ENCODE measurements around the gene GALNT2.

GALNT2 gene

DNA sequence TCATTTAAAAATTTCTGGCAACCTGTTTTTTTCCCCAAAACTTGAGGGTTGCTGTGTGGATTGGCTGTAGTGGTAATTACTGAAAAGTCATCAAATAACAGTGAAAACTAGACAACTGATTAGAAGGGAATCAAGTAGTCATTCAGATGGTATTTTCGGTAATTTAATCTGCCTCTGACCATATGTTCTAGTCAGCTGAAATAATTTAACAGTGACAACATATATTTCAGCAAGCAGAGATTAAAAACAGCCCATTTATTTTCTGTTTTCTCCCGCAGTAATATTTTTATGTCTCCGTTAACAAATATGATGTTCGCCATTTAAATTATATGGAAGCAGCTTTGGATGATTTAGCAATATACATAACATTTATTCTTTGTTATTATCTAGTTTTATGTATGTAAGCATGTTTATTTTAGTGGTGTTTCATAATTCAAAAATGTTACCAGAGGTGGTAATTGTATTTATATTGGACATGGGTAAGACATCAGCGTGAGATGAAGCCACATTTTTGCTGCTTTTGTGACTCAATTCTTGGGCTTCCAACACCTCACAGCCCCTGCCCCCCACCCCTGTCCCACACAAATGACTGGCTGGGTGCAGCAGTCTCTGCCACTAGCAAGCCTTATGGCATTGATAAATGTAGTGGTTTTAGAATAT lies 104.4 kb downstream of the GALNT2 start:
- no peak for DNase-seq

DNA sequence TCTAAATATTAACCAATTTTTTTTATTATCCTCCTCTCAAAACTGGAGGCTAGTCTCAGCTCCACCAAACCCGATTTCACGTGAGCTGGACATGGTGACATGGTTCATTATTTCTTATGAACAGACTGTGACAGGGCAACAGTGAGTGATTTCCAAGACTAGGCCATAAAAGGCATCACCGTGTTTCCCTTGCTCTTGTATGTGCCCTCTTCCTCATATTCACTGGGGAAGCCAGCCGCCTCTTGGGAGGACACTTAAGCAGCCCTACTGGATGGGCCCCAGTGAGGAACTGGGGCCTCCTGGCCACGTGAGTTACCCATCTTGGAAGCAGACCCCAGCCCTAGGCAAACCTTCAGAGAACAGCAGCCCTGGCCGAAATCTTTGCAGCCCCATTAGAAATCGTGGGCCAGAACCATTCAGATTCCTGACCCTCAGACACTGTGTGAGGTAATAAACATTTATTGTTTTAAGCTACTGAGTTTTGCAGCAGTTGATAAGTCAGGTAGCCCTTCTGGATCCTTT lies 105.0 kb downstream of the GALNT2 start:
- DNase-seq = no peak

DNA sequence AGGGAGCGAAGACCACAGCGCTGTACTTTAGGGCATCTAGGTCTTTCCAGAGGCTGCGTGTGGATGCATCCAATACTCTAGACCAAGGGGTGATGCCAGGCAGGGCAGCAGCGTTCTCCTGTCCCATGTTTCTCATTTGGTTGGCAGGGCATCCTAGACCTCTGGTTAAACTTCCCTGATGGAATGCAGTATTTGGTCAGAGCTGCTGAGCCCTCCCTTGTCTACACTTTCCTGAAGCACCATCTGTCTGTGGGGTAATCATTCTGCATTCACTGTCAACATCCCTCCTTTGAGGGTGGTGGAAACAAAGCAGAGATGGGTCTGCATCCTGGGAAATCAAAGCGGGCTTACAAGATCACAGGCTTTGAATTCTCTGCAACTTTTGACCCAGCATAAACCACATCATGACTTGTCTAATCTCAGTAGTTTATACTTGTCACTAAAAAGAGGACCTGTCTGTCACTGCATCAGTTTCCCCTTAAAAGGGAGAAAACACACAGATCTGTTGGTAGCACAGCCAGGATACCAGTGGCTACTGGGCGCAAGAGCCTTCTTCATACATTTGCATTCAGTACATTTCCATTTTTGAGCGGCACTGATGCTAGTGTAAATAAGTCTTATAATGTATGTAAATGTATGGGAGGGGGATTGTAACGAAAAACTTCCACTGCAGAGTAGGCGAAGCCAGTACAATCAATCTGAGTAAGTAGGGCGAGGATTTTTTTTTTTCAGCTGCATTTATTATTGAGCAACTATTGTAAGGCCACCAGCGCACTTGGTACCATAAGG lies 106.3 kb downstream of the GALNT2 start:
- no peak for DNase-seq

DNA sequence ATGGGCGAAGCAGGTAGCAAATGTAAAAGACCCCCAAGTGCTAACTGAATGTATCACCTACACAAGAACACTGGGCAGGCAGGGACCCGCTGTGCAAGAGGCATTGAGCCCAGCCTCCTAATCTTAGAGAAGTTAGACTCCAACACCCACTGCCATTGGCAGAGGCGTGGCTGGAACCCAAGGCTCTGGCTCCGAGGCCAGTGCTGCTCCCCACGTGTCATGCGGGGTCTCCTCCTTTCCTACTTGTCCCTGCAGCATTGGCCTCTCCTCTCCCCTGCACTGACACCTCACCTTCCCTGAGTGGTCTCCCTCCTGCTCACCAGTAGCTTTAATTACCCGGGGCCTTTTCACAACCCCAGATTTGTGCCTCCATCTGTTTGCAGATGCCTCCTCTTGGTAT lies 107.0 kb downstream of the GALNT2 start:
- DNase-seq = no peak

DNA sequence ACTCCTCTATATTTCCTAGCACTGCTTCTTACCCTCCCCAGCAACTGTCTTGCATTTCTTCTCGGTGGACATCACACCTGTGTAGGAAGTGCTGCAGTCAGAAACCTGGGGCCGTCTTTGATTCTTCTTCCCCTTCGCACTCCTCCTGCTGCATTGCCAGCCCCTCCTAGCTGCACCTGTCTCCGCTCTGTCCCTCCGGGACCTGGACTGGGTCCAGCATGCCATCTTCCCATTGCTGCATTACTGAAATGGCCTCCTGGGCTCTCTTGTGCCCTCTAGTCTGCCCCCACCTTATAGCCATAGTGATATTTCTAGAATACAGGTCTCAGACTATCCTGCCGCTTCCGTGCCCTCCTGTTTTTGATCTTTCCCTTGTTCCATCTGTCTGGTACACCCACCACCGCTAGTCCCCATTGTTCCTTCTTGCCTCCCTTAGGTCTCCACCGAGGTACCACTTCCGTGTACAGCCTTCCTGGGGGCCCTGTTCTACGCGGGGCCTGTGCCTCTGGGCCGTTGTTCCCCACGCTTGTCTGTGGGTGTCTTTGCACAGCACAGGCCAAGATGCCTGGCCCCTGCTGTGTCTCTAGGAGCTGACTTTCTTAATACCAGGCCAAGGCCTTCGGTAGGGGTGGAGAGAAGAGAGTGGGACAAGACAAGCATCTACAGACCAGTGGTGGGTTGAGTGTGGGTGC lies 107.6 kb downstream of the GALNT2 start:
- no peak for DNase-seq

DNA sequence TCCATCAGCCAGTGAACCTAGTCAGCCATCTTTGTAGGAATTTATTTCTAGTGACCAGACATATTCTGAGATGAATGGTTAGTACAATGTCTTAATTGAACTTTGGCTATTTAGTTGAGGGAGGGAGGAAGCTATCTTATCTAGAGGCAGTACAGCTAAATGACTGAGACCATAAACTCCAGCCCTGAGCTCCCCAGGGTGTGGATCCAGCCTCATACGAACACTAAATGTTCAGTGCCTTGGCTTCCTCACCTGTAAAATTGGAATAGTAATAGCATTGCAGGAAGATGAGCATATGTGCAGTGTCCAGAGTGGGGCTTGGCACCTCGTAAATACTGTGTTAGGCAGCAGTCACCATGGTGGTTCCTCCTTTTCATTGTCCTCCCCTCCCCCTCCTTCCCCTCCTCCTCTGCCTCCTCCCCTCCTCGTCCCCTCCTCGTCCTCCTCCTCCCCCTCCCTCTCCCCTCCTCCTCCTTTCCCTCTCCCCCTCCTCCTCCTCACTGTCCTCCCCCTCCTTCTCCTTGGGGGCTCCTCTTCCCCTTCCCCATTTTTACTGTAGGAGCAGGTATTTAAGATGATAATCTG lies 108.2 kb downstream of the GALNT2 start:
- DNase-seq = no peak

DNA sequence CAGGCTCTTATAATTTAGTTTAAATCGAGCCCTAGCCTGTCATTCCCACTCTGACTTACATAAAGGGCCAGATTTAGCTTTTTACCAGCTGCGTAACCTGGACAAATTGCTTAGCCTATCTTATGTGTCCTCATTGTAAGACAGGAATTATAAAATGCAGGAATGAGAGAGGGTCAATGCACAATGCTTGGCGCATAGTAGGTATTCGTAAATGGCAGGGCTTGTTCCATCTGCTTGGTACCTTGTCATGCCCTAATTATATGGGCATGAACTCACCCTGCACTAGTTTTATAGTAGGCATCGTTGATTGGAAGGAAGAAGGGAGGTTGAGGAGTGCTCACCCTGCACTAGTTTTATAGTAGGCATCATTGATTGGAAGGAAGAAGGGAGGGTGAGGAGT lies 108.8 kb downstream of the GALNT2 start:
- no peak for DNase-seq

DNA sequence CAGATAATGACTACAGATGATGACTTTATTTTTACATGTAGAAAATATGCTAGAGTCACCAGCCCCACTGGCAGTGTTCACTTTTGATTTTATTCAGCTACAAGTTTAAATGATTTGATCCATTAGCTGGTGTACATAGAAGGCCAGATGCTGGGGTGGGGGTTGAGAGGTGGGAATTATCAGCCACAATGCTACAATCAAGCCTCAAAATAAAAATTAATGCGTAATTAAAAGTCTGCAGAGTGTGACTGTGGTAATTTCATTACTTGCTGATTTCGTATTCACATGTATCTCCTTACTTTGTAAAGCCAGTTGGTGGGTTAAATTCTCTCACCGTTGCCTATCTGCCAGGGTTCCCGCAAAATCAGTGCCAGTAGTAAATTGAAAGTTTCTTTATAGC lies 109.3 kb downstream of the GALNT2 start:
- no peak for DNase-seq

DNA sequence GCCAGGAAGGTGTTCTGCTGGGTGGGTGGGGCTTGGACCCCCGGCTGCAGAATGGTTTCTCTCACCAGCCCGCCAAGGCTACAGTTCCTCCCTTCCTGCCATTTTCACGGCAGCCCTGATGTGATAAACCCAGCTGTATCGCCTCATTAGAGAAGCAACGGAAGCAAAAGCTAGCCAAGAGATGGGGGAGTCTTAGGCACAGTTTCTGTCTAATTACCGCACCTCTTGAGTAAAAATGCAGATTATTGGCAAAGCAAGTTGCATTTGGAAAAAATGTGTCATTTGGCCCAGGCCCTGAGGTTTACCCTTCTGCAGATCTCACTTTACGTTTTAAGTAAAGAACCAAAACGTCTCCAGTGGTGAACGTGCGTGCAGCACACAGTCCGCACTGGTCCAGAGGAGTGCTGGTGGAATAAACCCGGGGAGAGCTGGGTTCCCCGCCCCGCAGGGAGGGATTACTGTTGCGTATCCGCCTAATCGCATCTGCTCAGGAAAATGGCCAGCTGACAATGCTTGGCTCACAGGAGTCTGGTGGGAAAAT lies 109.9 kb downstream of the GALNT2 start:
- no peak for DNase-seq

DNA sequence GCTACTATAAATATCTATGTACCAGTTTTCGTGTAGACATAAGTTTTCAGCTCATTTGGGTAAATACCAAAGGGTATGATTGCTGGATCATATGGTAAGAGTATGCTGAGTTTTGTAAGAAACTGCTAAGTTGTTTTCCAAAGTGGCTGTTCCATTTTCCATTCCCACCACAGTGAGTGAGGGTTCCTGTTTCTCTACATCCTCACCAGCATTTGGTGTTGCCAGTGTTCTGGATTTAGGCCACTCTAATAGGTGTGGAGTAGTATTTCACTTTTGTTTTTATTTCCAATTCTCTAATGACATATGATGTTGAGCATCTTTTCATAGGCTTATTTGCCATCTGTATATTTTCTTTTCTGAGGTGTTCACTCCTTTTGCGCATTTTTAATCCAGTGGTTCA lies 112.2 kb downstream of the GALNT2 start:
- DNase-seq = no peak

DNA sequence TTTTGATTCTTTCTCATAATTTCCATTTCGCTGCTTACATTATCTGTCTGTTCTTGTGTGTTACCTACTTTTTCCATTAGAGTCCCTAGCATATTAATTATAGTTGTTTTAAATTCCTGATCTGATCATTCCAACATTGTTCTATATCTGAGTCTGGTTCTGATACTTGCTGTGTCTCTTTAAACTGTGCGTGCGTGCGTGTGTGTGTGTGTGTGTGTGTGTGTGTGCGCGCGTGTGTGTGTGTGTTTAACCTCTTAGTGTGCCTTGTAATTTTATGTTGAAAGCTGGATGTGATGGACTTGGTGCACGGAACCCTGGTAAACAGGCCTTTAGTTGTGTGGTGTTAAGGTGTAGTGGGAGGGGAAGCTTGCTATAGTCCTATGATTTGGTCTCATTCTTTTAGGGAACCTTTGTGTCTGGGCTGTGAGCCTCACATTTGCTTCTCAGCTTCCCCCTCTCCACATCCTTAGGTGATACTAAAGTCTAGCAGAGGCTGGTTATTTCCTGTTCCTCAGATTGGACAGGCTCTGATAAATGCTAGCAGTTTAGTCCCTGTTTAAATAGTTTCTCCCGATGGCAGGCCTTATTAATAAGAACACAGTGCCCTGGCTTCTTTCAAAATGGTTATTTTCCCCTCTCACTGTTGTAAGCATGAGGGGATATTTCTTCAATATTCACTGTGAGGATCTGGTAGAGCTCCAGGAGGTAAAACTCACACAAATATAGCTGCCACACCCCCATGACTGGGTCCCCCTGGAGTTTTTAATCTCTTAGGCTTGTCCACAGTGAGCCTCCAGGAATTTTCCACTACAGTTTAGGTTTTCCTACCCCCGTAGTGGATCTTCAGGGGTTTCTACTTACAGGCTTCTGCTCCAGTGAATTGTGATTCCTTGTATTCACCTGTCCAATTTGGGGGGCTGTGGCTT lies 118.3 kb downstream of the GALNT2 start:
- DNase-seq = no peak

DNA sequence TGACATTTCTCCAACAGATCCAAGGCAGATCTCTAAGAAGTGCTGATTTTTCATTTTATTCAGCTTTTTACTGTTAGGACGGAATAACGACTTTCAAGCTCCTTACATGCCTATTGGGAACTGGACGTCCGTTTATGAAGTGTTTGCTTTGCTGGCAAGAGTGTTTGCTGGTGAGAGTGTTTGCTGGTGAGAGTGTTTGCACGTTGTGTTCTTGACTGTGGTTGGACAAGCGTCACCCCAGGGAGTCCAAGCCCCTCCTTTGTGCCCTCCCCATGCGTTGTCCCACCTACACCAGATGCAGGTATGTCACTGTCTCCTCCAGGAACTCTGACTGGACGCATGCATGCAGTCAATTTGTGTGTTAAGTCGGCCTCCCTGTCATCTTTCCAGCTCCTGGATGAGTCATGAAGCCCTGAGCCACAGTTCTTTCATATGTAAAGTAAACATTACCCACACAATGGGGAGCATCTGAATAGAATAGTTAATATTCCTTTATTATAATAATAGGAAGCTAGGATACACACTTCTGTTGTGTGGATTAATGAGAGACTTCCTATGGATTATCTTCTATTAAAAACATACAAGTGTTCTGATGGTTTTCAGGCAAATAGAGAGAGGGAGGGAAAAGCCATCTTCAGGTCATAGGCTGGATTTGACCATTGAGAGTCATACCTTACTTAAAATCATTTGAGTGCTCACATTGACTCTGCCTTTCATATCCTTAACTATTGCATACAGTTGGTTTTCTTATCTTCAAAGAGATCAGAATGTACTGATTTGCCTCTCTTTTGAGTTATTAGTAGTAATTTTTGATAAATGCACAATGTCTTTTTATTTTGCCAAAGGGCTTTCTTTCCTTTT lies 119.2 kb downstream of the GALNT2 start:
- DNase-seq = no peak

DNA sequence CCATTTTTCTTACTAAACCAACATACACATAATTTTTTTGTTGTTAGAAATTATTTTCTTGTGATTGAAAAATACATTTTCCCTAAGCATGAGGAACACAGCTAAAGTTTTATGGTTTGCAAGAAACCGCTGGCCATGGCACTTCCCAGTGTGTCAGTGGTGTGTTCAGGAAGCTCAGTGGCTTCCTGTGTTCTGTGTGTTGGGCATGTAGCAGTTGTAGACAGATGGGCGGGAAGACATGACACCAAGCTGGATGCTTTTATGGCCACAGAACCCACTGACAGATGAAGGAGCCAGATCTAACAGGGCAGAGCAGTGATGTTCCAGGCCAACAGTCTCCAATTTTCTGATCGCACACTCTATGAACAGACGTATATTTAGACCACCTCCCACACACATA lies 119.8 kb downstream of the GALNT2 start:
- DNase-seq = no peak

DNA sequence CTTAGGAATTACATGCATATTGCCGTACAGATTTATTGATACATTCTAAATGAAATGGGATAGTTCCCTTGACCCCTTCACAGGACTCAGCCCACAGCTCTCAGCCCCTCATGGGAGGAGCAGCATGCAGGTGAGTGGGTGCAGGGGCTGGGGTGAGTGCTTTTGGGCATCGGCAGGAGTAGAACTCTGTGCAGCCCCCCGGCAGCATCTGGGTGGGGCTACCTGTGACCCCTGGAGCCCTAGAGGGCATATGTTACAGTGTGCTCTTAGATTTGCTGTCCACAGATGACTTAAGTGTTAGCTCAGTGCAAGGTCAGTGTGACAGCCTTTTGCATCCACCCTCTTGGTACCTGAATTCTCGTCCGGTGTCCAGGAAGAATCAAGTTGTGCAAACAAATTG lies 120.3 kb downstream of the GALNT2 start:
- DNase-seq = no peak

DNA sequence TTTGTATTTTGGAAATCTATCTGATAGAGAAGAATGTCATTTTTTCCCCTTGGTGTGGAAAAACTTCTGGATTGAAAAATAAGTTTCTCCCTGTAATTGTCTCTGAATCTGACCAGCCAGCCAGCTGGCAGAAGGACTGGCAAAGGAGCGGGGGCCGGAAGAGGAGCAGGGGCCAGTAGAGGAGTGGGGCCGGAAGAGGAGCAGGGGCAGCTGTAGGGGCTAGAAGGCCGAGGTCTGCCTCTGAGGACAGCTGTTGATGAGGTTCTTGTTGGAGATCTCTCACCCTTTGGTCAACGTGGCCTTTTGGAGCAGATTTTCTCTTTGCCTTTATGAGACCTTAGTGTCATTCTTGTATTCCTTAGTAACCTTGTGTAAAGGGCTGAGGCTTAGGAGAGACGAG lies 121.8 kb downstream of the GALNT2 start:
- DNase-seq = no peak

DNA sequence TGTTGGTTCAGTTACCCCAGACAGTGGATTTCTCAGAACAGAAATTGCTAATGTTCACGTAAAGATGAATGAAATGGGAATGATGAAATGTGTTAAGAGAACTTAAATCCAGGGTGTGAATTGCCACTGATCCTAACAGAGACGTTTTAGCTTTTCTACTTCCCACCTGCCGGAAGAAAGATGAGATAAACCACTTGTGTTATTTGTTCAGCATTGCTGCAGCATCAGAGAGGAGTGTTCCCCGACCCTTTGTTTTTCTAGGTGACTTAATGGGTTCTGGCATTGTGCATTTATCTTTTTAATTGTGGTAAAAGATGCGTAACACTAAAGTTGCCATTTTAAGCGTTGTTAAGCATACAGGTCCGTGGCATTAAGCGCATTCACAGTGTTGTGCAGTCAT lies 122.3 kb downstream of the GALNT2 start:
- DNase-seq = no peak

DNA sequence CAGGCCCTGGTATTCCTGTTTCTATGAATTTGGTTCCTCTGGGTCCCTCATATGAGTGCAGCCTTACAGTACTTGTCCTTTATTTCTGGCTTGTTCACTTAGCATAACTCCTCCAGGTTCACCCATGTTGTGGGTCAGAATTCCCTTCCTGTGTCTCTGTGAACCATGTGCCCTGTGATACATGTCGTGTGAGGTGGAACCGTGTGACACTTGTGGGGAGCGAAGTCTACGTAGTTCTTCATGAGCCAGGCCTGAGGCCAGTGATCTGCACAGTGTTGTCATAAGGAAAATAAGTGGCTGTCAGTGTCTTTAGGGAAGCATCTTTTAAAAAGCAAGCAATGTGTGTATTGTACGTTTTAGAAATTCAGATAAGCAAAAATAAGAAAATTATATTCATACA lies 122.8 kb downstream of the GALNT2 start:
- no peak for DNase-seq

DNA sequence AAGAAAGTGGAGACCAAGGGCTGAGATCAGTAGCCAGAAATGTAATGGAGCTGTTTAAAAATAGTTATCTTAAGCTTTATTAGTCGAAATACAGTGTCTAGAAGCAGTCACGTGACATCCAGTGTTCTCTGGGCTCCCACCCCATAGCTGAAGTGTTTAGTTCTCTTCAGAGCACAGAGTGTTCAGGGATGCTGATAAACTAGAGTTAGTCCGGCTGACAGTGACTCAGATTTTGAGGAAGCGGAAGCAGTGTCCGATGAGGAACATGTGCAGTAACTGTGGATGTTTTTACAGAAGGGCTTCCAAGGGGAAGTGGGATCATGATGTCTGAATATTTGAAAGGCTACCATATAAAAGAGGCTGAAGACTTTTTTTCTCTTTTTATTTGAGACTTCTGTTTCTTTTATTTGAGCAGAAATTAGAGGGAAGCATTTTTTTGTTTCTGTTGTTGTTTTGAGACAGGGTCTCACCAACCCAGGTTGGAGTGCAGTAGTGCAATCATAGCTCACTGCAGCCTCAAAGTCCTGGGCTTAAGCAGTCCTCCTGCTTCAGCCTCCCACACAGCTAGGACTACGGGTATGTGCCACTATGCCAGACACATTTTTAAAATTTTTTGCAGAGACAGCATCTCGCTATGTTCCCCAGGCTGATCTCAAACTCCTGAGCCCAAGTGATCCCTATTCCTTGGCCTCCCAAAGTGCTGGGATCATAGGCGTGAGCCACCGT lies 124.2 kb downstream of the GALNT2 start:
- DNase-seq = peak; percentile 66

DNA sequence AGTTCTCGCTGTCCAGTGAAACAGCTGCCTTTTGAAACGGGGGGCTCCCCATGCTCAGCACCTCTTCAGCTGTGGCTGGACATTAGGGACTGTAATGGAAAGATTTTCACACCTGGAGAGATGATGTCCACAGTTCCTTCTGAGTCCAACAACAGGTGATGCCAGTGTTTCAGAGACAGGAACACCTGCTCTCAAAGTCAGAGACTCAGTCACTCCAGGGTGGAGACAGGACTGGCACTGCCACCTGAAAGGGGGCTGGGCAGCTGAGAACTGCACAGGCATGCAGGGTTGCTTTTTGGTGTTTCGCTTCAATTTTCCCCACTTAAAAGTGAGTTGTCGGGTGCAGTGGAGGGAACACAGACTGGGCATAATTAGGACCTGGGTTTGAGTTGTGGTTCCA lies 124.8 kb downstream of the GALNT2 start:
- DNase-seq = no peak

DNA sequence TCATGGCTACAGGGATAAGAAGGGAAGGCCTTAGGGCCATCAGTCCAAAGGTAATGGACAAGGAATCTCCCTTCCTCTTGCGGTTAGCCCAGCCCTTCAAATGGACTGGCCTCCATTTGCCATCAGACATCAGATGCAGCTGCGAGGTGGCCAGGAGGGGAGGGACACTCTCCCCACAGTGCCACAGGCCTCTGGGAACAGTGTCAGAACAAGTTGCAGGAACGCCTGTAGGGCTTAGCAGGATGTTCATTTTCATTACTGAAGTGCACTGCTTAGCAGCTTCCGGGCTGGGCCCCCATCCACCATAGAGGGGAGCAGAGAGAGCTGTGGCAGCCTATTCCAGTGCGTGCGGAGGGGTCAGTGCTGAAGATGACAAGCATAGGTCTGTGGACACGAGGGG lies 127.5 kb downstream of the GALNT2 start:
- DNase-seq = no peak

Measured in CD4-positive, alpha-beta T cell treated with Interleukin-15 for 1 hour (primary cell).